ENCODE measurements around the gene EXOC4. TPM values are rescaled to one million over a fixed set of nuclear protein-coding genes. Genes with fewer than 3 reads are reported as not detected.

Gene EXOC4
- total and polyA plus RNA-seq, 2 of the 13 experiments (the other 11 are each of a cell fraction or from before 2014, with no cell fraction given): 22.5 to 39.0 TPM

GRCh38 chr7:133997463-133997862 is 744.6 kb downstream of the EXOC4 start:
- in situ Hi-C loops (cut with HindIII; ENCODE audit: extremely low pct_ligation_motif_present, low pct_unique_long_range_greater_than_20kb): no loop called here
- H2AFZ ChIP-seq (ENCODE audit: low read length): no peak overlapping the region
- no peaks in the 10 kb centered on the region for H4K20me1 ChIP-seq (ENCODE audit: insufficient read depth, low read length)
- WGBS (ENCODE audit: low lambda C conversion rate): 93% methylated on average over 6 of the region's 6 CpGs
- no peaks in the 10 kb centered on the region for H3K27me3 ChIP-seq (ENCODE audit: control insufficient read depth in 1 of 2, insufficient read depth in 2 of 2, low read length in 2 of 2)
- no peaks in the 10 kb centered on the region for H3K79me2 ChIP-seq (ENCODE audit: insufficient read depth, low read length)
- no peak overlapping the region for H3K4me3 ChIP-seq (replicated peaks in 1 of 3; ENCODE audit: insufficient read depth in 1 of 3, low read depth in 2 of 3, low read length in 3 of 3)
- H3K36me3 ChIP-seq (replicated peaks in 1 of 2; ENCODE audit: control insufficient read depth in 1 of 2, insufficient read depth in 2 of 2, low read length in 2 of 2): no peaks in the 10 kb centered on the region
- ATAC-seq (no peak), DNase-seq (ENCODE audit: low spot score) (no peak), FAIRE-seq (no peak)
- TF ChIP-seq THAP9 (CRISPR knock-in tag; IDR thresholded peaks at IDR 0.05; ENCODE audit: borderline replicate concordance) (no peak), TRIM22 (IDR thresholded peaks at IDR 0.05) (no peak), ZFP82 (CRISPR knock-in tag; IDR thresholded peaks at IDR 0.05; ENCODE audit: borderline replicate concordance) (no peak), ZNF432 (CRISPR knock-in tag; IDR thresholded peaks at IDR 0.05; ENCODE audit: borderline replicate concordance) (no peak), ZNF567 (CRISPR knock-in tag; IDR thresholded peaks at IDR 0.05; ENCODE audit: borderline replicate concordance) (no peak), CREB1 (IDR thresholded peaks at IDR 0.05) (no peak), CREB1 (CRISPR knock-in tag; IDR thresholded peaks at IDR 0.05) (no peak), SMAD3 (CRISPR knock-in tag; IDR thresholded peaks at IDR 0.05) (no peak)
- H3K9ac ChIP-seq (ENCODE audit: insufficient read depth, low read depth, low read length): no peak overlapping the region
- intact Hi-C loops (cut with micrococcal nuclease; ENCODE audit: unreplicated experiment): no loop called here
- no peak overlapping the region for H3K27ac ChIP-seq (ENCODE audit: extremely low read length, insufficient read depth, low read length)
- H3K4me1 ChIP-seq (ENCODE audit: insufficient read depth, low read length): no peaks in the 10 kb centered on the region
- no TSS peak for BruUV-seq (replicated peaks)
- POLR2A ChIA-PET: no interaction called here
- CTCF ChIA-PET (ENCODE audit: low intra/inter-chr PET ratio, low total read pairs): no interaction called here
- no peak overlapping the region for H3K4me2 ChIP-seq (ENCODE audit: low read depth, low read length)
- no peaks in the 10 kb centered on the region for H3K9me3 ChIP-seq (ENCODE audit: low read length)

All from HepG2 (cell line).